GM21717 (cell line): ENCODE results near the gene INVS.
"Not testable (repeated sequence)": the region's sequence is repeated elsewhere in the genome, so short reads cannot be mapped to it uniquely, and the experiment has no call there.

Source experiments
- ATAC-seq: cut with Tn5 transposase; IDR thresholded peaks from one replicate; pipeline ENCODE4 v1.9.1; 2021; ENCODE audit warnings: mild to moderate bottlenecking, moderate library complexity; ENCODE audit not compliant: unreplicated experiment

The INVS gene

GRCh38 chr9:100098887-100099721, at the start of gene INVS, which contains the start of gene ERP44:
Gene INVS (plus strand): TSS chr9:100099243. CDS start chr9:100104522, 5,279 bp downstream.
Gene ERP44 (minus strand): TSS chr9:100099000. CDS start chr9:100098840, 160 bp downstream.
- ATAC-seq = peak; percentile 99

GRCh38 chr9:100049551-100049950, 49.5 kb upstream of the INVS start:
- no peak for ATAC-seq

DNA sequence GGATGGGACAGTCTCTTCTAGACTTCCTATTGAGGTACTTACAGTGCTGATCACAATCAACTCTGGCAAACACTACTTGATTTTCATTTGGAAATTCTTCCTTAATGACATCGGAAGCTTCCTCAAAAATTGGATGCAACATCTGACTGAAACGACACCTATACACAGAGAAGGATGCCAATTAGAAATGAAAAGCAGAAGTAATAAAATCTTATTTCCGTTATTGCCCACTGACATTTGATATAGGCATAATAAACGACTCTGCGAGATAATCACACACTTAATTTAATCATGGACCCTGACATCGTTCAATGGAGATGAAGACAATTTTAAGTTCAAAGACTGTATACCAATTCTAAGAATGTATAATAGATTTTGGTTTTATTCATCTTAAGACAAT, 46.7 kb upstream of the INVS start:
- ATAC-seq = no peak

- no peak for ATAC-seq
Measured at GRCh38 chr9:100056561-100056960, 42.5 kb upstream of the INVS start.

DNA sequence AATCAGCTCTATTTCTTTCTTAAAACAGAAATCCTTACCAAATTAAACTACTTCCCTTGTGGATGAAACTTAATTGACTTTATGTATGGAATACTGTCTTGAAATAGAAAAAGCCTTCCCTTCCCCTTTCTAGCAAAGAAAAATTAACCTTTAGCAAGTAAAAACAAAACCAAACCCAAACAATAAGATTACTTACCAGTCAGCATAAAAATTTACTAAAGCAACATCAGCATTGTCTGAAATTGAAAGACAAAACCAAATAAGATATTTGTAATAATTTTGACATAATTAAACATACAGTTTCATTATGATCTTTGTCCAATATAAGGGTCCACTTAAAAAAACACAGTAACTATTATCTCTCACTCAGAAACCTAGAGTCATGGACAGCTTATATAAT, 41.4 kb upstream of the INVS start:
- ATAC-seq = no peak

DNA sequence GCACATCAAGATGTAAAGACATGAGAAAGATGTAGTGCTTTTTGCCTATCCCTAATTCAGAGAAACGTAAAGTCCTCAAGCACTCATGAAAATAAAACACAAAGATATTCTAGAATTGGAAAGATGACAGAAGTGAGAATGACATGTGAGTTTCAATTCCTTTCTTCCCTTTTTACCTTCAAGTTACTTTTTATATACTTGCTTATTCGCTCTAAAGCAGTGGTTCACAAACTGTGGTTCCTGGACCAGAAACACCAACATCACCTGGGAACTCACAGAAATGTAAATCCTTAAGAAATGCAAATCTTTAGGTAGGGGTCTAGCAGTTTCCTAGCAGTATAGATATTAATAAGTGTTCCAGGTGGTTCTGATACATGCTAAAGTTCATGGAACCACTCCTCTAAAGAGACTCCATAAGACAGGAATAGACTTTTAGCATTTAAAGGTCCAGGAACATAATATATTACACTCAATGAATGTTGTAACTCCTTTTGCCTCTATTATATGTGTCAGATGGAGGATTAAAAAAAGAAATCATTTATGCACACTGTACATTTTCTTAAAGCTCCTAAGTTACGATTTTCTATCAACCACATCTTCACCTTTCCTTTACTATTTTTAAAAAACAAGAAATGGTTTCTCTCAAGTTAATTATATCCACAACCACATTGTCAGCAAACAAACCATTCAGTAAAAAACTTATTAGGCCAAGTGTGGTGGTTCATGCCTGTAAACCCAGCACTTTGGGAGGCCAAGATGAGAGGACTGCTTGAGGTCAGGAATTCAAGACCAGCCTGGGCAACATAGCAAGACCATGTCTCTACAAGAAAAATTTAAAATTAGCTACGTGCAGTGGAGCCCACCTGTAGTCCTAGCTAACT, 40.1 kb upstream of the INVS start:
- peak; percentile 79 for ATAC-seq

DNA sequence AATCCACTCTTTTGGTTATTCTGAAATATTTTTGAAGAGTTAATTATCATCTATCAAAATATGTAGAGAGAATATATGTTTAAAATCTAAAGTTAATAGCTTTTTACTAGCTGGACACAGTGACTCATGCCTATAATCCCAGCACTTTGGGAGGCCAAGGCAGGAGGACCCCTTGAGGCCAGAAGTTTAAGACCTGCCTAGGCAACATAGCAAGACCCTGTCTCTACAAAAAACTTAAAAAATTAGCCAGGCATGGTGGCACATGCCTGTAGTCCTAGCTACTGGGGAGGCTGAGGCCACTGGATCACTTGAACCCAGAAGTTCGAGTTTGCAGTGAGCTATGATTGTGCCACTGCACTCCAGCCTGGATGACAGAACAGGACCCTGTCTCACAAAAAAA, 36.4 kb upstream of the INVS start:
- ATAC-seq = not testable (repeated sequence)

GRCh38 chr9:100063185-100063584, 35.9 kb upstream of the INVS start:
- no peak for ATAC-seq

- ATAC-seq = no peak
Measured at GRCh38 chr9:100064872-100065581, 34.0 kb upstream of the INVS start.

DNA sequence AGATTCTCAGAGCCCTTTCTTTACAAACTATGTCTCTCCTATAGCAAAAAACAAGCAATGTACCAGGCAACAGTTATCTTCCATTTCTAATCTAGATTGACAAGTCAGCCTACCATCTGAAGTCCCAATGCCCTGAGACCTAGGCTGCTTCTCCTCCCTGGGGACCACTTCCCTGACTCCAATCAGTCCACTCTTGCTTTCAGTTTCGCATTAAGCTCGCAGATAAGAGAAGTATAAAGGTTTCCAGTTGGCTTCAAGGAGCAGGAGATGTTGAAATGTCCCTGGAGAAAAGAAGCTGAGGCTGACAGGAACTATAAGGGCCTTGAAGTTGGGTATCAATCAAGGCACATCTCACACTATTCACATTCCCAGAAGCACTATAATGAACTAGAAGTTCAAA, 32.5 kb upstream of the INVS start:
- ATAC-seq = peak; percentile 92

DNA sequence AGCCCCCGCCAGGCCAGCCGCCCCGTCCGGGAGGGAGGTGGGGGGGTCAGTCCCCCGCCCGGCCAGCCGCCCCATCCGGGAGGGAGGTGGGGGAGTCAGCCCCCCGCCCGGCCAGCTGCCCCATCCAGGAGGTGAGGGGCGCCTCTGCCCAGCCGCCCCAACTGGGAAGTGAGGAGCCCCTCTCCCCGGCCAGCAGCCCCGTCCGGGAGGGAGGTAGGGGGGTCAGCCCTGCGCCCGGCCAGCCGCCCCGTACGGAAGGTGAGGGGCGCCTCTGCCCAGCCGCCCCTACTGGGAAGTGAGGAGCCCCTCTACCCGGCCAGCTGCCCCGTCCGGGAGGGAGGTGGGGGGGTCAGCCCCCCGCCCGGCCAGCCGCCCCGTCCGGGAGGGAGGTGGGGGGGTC, 31.1 kb upstream of the INVS start:
- ATAC-seq = not testable (repeated sequence)

DNA sequence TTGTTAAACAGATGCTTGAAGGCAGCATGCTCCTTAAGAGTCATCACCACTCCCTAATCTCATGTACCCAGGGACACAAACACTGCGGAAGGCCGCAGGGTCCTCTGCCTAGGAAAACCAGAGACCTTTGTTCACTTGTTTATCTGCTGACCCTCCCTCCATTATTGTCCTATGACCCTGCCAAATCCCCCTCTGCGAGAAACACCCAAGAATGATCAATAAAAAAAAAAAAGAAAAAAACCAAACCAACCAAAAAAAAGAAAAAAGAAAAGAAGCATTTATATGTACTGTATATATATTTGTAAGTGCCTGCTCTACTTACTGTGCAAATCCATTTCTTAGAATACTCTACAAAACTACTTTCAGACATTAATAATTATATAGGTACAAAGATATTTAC, 30.0 kb upstream of the INVS start:
- ATAC-seq = not testable (repeated sequence)

DNA sequence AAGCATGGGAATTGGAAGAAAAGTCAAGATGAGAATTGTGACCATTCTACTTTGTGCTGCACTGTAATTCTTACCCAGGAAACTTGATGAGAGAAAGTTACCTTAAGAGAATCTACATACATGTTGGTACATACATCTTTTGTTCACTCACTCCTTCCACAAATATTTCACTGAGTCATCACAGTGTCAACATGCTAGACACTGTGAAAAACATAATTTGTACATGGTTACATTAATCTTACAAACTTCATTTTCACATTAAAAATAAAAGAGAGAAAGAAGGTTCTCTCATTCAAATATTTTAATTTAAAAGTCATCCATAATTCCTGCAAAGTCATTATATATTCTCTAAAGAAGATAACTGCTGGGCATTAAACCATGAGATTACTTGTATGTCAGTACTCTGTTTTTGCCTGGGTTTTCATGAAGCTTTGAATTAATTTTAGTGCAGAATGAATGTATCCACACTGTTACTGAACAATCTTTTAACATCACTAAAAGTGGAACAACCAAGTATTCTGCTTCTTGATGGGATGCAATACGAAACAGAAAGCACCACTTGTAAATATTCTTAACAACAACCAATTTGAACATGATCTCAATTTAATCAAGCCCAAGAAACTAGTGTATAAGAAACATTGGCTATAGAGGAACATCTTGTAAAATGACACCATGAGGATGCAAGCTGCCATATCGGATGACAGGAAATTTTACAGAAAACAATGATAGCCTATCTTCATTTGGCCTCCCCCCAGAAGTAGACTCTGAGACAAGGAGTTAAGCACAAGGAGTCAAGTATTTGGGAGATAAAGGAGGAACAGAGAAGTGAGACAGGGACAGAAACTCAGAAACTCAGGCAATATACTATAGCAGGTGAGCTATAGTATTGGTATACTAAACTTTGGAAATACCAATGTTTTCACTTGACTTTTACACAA, 28.7 kb upstream of the INVS start:
- ATAC-seq = no peak

GRCh38 chr9:100071271-100071670, 27.8 kb upstream of the INVS start:
- ATAC-seq = no peak

DNA sequence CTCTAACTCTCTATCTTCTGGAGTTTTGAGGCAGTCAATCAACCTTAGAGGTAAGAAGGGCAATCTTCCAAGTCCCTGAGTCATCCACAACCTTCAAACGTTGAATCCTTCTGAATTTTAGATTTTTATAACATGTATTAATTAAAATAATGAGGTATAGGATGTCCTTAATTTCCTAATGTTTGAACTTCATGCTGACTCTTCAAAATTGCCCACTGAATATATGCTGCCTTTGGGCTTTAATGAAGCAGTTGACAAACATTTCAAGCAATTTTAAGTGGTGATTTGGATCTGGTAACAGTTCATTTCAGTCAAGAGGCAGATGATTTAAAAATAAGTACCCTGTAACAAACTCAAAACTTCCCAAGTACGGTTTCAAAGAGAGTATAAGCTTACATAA, 26.2 kb upstream of the INVS start:
- ATAC-seq = no peak

DNA sequence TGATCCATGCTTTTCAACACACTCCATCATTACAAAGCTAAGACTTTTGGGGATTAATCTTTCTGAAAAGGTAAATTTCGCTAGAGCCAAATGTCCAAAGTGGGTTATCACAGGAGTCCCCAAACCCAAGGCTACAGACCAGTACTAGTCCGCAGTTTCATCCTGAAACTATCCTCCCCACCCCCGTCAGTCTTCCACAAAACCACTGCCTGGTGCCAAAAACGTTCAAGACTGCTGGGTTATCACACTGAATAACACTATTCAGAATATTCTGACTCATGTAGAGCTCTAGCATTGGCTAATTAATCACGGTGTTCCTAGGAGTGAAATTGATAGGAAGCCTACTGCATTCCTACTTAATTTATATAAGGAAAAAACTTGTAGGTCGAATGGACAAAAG, 24.9 kb upstream of the INVS start:
- ATAC-seq = no peak

GRCh38 chr9:100074989-100075388, 24.1 kb upstream of the INVS start:
- no peak for ATAC-seq

DNA sequence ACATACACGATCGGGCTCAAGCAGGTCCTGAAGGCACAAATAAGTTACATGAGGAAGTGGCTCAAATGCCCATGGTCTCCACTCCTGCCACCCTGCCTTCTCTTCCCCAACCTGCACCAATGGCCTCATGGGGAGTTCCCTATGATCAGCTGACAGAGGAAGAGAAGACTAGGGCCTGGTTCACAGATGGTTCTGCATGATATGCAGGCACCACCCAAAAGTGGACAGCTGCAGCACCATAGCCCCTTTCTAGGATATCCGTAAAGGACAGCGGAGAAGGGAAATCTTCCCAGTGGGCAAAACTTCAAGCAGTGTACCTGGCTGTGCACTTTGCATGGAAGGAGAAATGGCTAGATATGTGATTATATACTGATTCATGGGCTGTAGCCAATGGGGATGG, 22.8 kb upstream of the INVS start:
- ATAC-seq = not testable (repeated sequence)

GRCh38 chr9:100082782-100083181, 16.3 kb upstream of the INVS start:
- no peak for ATAC-seq
